ENCODE data around the gene FOXP3.
A peak's percentile ranks its signal among the peaks of the same experiment; 100 is the strongest.

Gene FOXP3

DNA sequence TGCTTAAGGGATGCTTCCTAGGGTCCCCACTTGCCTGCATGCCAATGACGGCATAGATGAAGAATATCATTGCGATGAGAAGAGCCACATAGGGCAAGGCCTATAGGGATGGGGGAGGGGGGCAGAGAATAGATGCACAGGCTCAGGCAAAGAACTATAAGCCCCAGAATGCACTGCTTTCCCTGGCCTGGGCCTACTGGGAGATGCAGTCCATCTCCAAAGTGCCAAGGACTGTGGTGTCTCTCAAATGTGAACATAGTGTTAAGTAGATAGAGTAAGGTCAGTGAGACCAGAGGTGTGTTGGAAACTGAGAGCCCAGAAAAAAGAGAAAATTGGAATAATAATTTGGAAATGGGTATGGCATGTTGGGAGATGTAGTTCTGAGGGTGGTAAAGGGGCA lies 52.3 kb downstream of the FOXP3 start:
- DNase-seq: no peak

DNA sequence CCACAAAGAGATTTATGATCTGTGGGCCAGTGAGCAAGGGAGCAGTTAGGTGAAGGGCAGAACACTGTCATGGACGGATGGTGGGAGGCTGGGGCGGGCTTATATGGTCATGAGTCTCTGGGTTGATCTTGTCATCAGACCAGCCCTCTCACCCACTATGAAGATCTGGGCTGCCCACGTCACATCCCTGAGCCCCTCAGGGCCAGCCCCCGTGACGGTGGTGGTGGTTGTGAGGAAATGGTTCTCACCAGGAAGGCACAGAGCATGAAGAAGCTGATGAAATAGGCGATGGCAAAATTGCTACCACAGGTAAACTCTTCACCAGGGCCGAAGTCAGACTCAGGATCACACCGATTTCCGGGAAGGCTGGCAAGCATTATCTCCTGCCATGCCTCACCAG lies 53.4 kb downstream of the FOXP3 start:
- DNase-seq: no peak

DNA sequence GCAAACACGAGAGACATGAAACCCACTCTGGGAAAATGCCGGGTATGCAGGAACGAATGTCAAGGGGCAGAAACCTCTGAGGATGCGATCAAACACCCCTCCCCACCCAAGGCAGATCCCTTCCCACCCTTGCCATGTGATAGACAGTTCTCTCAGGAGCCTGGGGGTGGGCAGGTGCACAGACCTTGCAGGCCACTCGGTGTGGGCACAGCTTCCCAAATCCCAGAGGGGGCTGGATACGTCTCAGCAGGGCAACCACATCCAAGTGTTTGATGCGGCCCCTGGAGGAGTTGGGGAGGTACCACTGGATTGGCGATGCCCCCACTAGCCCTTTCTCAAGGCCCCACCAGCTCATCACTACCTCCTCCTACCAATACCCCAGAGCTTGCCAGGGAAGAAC lies 54.1 kb downstream of the FOXP3 start:
- DNase-seq: no peak

DNA sequence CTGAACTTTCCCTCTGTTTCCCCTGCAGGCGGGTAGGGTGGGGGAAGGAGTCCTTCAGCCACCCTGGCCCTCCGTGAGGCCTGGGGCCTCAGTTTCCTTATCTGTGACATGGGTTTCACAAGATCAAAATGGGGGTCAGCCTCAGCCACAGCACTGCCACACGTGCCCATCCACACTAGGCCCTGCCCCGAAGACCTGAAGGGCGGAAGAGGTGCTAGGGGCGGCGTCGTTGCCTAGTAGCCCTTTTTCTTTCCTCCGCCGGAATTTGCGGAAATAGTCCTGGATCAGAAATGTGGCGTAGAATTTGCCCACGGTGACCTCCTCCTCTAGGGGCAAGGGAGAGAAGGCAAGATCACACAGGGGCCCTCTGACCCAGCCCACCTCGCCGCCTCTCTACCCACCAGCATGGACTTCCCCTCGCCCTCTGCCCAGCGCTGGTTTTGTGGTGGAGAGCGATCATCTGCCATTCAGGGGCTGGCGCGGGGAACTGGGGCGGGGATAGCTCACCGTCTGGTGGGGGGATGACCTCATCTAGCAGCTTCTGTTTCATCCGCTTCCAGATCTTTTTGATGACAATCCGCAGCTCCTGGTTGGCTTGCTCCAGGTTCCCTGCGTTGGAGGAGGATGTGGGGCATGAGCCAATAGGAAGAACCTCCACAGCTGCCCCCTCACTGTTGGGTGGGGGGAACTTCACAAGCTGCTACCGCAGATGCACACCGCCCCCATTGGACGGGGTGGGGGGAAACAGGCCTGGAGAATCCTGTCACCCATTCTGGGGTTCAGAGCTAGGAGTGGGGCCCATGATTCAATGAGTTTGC lies 54.9 kb downstream of the FOXP3 start:
- DNase-seq: peak; percentile 11

DNA sequence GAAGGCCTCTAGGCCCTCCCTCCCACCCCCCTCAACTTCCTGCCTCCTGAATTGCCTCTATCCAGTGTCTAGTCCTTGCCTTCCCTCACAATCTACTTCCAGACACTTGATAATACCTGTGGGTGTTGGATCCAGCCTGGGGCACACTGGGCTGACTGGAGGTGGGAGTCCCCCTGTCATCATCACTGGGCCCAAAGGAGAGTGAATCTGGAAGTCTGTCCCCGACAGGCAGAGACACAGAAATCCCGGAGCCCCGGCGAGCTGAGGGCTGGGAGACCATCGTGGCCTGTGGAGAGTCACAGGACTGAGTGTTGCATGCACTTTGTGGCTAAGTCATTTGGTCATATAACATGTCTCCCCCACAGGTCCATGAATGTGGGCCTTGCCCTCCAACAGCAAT lies 56.1 kb downstream of the FOXP3 start:
- DNase-seq: no peak

DNA sequence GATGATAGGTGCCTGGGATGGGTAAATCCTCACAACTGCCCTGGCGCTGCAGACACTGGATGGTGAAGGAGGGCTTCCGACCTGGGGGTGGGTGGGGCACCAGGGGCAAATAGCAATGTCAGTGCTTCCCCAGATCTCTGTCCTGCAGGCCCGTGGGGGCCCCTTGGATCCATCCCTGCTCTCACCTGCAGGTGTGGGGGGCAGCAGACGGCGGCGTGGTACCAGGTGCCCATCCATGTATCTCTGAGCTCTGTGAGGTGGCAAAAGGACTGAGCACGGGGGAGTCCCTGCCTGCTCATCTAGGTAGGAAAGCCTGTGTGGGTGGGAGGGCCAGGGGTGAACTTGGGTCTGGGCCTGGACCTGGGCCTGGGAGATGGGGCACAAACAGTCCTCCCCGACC lies 58.0 kb downstream of the FOXP3 start:
- DNase-seq: no peak

DNA sequence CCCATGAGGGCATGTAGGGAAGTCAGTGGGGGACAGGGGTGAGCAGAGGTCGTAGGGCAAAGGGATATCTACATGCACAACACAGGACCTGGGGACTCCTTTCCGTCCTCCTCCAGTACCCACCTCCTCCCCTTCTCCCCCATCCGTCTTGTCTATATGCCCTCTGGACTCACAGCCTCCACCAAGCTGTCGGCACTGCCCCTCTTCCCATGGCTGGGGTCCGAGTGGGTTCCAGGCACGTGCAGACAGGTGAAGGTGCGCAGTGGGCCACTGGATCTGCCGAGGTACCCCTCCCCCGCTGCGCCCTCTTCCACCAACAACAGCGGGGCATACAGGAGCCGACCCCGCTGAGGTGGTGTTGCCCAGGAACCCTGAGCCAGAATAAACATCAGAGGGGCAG lies 59.1 kb downstream of the FOXP3 start:
- no peak for DNase-seq

DNA sequence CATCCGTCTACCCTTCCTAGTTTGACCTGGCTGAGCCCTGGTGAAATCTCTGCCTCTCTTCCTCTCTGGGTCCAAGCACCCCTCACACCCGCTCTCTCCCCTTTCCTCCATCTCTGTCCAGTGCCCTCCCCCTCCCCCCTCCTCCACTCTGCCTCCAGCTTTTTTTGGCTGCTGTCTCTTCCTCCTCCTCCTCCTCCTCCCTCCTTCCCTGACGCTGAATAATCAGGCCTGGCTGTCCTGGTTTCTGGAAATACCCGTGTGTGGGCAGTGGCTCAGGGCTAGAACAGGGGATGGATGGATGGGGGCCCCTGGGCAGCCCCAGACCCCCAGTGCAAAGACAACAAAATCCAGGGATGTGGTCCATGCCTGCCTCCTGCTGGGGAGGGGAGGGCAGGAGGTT lies 59.8 kb downstream of the FOXP3 start:
- DNase-seq: no peak

DNA sequence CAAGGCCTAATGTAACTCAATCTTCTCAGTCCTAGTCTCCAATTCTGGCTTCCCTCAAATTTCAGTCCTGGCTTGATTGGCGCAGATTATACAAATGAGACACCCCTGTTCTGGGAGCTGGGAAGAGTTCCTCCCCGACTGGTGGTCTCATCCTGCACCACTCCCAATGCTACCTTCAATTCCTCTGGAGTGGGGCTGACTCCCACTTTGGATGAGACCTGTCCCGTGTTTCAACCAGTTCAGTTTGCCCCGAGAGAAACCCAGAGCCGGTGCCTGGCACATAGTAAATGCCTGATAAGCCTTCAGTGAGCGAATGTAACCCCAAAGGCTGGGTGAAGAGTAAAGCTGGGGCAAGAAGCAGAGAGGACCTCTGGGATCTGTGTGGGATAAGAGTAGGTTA lies 60.5 kb downstream of the FOXP3 start:
- DNase-seq: no peak

DNA sequence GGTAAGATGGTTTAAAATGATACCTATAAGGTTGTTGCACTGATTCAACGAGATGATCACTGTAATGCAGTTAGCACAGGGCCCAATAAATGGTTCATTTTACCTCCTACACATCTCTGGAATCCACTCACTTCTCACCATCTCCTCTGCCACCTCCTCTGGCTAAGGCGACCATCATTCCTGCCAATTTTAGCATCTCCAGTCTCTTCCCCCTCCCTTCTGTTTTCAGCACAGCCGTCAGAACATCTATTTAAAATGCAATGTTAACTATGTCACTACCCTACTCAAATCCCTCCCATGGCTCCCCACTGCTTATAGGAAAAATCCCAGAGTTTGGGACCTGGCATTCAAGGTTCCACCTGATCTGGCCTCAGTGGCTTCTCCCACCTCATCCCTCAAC lies 61.0 kb downstream of the FOXP3 start:
- no peak for DNase-seq

DNA sequence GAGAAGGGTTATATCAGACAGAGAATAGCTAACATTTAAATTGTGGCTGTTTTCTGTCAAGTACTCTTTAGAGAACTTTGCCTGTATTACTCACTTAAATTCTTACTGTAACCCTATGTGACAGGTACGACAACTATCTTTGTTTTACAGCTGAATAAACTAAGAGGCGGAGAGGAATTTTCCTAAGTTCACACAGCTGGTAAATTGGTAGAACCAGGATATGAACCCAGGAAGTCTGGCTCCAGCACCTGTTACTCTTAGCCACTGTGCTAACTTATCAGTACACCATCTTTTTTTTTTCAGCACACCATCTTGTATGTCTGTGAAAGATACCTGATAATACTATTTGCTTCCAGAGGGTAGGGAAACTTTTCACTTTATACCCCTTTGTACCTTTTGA lies 62.5 kb downstream of the FOXP3 start:
- no peak for DNase-seq

All from fibroblast of upper back skin (primary cell).